Progenitor cell of endocrine pancreas (in vitro differentiated cells): ENCODE results near the gene RNF123. TPM values are rescaled to one million over a fixed set of nuclear protein-coding genes. Genes with fewer than 3 reads are reported as not detected.

ENCODE experiments used
- DNase-seq: peaks from one replicate; pipeline ENCODE4 v3.0.0; 2021; ENCODE audit warnings: low spot score; ENCODE audit not compliant: unreplicated experiment
- H3K27ac Mint-ChIP-seq: 2 replicates; pipeline ENCODE4 v1.8.0; 2021; ENCODE audit warnings: mild to moderate bottlenecking, moderate library complexity, mixed read lengths
- H3K27me3 Mint-ChIP-seq: 2 replicates; pipeline ENCODE4 v1.8.0; 2021; ENCODE audit warnings: mixed read lengths
- H3K36me3 Mint-ChIP-seq: 2 replicates; pipeline ENCODE4 v1.8.0; 2022; ENCODE audit warnings: mixed read lengths; ENCODE audit not compliant: insufficient read depth
- H3K4me1 Mint-ChIP-seq: 2 replicates; pipeline ENCODE4 v1.8.0; 2021; ENCODE audit warnings: low read depth, mixed read lengths
- H3K4me3 Mint-ChIP-seq: 2 replicates; pipeline ENCODE4 v1.8.0; 2021; ENCODE audit warnings: low read depth, mild to moderate bottlenecking, moderate library complexity, mixed read lengths
- H3K9me3 Mint-ChIP-seq: 2 replicates; pipeline ENCODE4 v1.8.0; 2021; ENCODE audit warnings: low read depth, mixed read lengths
- total RNA-seq: library from RNA; stranded (reverse); gene quantifications from 2 replicates; pipeline ENCODE4 v1.2.1, GENCODE V29; 2021
- TF ChIP-seq, protein P1 (sequence below): fragments of 200-600 bp; sonication (generic); IDR thresholded peaks from one replicate; pipeline ENCODE4 v1.5.0; 2021; ENCODE audit warnings: antibody characterized with exemption, mild to moderate bottlenecking; ENCODE audit not compliant: unreplicated experiment

Gene RNF123
- total RNA-seq, 1 donor from 2014 or later, result 52.2 TPM

GRCh38 chr3:49759226-49759625 is 69.9 kb downstream of the RNF123 start:
- no peaks in the 10 kb centered on the region for H3K27me3 Mint-ChIP-seq
- no peak for DNase-seq
- H3K4me1 Mint-ChIP-seq, result peaks cover 8% of the 10 kb centered on the region
- H3K4me3 Mint-ChIP-seq, result no peak overlapping the region
- H3K27ac Mint-ChIP-seq, result no peak overlapping the region
- peaks cover 2% of the 10 kb centered on the region for H3K36me3 Mint-ChIP-seq
- no peaks in the 10 kb centered on the region for H3K9me3 Mint-ChIP-seq
- TF ChIP-seq, protein P1, sequence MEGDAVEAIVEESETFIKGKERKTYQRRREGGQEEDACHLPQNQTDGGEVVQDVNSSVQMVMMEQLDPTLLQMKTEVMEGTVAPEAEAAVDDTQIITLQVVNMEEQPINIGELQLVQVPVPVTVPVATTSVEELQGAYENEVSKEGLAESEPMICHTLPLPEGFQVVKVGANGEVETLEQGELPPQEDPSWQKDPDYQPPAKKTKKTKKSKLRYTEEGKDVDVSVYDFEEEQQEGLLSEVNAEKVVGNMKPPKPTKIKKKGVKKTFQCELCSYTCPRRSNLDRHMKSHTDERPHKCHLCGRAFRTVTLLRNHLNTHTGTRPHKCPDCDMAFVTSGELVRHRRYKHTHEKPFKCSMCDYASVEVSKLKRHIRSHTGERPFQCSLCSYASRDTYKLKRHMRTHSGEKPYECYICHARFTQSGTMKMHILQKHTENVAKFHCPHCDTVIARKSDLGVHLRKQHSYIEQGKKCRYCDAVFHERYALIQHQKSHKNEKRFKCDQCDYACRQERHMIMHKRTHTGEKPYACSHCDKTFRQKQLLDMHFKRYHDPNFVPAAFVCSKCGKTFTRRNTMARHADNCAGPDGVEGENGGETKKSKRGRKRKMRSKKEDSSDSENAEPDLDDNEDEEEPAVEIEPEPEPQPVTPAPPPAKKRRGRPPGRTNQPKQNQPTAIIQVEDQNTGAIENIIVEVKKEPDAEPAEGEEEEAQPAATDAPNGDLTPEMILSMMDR, result no peak

DNA sequence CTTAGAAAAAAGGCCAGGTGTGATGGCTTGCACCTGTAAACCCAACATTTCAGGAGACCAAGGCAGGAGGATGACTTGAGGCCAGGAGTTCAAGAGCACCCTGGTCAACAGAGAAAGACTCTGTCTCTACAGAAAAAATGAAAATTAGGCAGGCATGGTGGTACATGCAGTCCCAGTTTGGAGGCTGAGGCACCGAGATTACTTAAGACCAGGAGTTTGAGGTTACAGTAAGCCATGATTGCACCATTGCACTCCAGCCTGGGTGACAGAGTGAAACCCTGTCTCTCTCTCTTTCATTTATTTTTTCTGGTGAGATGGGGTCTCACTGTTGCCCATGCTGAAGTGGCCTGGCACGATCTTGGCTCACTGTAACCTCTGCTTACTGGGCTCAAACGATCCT is 72.3 kb downstream of the RNF123 start:
- no peak overlapping the region for H3K27ac Mint-ChIP-seq
- H3K9me3 Mint-ChIP-seq, result no peaks in the 10 kb centered on the region
- no peaks in the 10 kb centered on the region for H3K27me3 Mint-ChIP-seq
- DNase-seq, result no peak
- no peaks in the 10 kb centered on the region for H3K4me1 Mint-ChIP-seq
- peaks cover 6% of the 10 kb centered on the region for H3K36me3 Mint-ChIP-seq
- TF ChIP-seq, protein P1, result no peak
- H3K4me3 Mint-ChIP-seq, result no peak overlapping the region

DNA sequence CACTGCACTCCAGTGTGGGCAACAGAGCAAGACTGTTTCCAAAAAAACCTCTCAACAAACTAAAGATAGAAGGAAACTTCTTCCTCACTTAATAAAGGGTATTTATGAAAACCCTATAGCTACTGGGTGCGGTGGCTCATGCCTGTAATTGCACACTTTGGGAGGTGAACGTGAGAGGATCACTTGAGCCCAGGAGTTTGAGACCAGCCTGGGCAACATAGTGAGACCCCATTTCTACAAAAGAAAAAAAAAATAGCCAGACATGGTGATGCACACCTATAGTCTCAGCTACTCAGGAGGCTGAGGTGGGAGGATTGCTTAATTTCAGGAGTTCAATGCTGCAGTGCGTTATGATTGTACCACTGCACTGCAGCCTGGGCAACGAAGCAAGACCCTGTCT is 74.6 kb downstream of the RNF123 start:
- H3K27ac Mint-ChIP-seq, result no peak overlapping the region
- no peak for DNase-seq
- H3K36me3 Mint-ChIP-seq, result peaks cover 6% of the 10 kb centered on the region
- H3K9me3 Mint-ChIP-seq, result no peaks in the 10 kb centered on the region
- H3K4me3 Mint-ChIP-seq, result no peak overlapping the region
- TF ChIP-seq, protein P1, result no peak
- no peaks in the 10 kb centered on the region for H3K27me3 Mint-ChIP-seq
- H3K4me1 Mint-ChIP-seq, result no peaks in the 10 kb centered on the region

GRCh38 chr3:49769286-49769915 is 80.0 kb downstream of the RNF123 start:
- Mint-ChIP-seq H3K4me1 (no peaks in the 10 kb centered on the region), H3K36me3 (peaks cover 6% of the 10 kb centered on the region), H3K27me3 (no peaks in the 10 kb centered on the region), H3K4me3 (no peak overlapping the region), H3K9me3 (no peaks in the 10 kb centered on the region), H3K27ac (no peak overlapping the region)
- TF ChIP-seq, protein P1, result no peak
- no peak for DNase-seq

- Mint-ChIP-seq H3K4me3 (no peak overlapping the region), H3K4me1 (no peaks in the 10 kb centered on the region), H3K27me3 (no peaks in the 10 kb centered on the region), H3K9me3 (no peaks in the 10 kb centered on the region), H3K27ac (no peak overlapping the region), H3K36me3 (peaks cover 4% of the 10 kb centered on the region)
- TF ChIP-seq, protein P1, result no peak
- no peak for DNase-seq
Measured at GRCh38 chr3:49769926-49770325, 80.6 kb downstream of the RNF123 start.

Other genes with a start within 250 kb of the RNF123 start
- 109 and 114 TPM in 2 replicates for gene DAG1, start 219.3 kb upstream of the RNF123 start, total RNA-seq
- gene BSN, start 135.1 kb upstream of the RNF123 start, total RNA-seq, result 3.0 and 3.8 TPM in 2 replicates
- gene APEH, start 15.2 kb upstream of the RNF123 start, total RNA-seq, result 160 and 178 TPM in 2 replicates
- 45.2 and 47.5 TPM in 2 replicates for gene MST1, start 83 bp upstream of the RNF123 start, total RNA-seq
- gene AMIGO3, start 30.1 kb downstream of the RNF123 start, total RNA-seq, result 0.86 TPM in 1 of 2 replicates, not detected in the other
- gene GMPPB, start 34.4 kb downstream of the RNF123 start, total RNA-seq, result 31.2 and 34.3 TPM in 2 replicates
- gene IP6K1, start 97.0 kb downstream of the RNF123 start, total RNA-seq, result 43.4 and 46.3 TPM in 2 replicates
- not detected in 2 replicates for gene CDHR4, start 110.3 kb downstream of the RNF123 start, total RNA-seq
- gene INKA1, start 113.7 kb downstream of the RNF123 start, total RNA-seq, result not detected in 2 replicates
- 1.2 and 2.2 TPM in 2 replicates for gene UBA7, start 124.4 kb downstream of the RNF123 start, total RNA-seq
- 16.2 and 20.6 TPM in 2 replicates for gene TRAIP, start 167.0 kb downstream of the RNF123 start, total RNA-seq
- 1.6 and 2.1 TPM in 2 replicates for gene CAMKV, start 180.3 kb downstream of the RNF123 start, total RNA-seq
- 4.4 and 6.5 TPM in 2 replicates for gene MST1R, start 214.3 kb downstream of the RNF123 start, total RNA-seq
- gene MON1A, start 240.3 kb downstream of the RNF123 start, total RNA-seq, result 6.4 and 8.8 TPM in 2 replicates